Measurements from ENCODE around the gene GBP2.

Gene GBP2, protein sequence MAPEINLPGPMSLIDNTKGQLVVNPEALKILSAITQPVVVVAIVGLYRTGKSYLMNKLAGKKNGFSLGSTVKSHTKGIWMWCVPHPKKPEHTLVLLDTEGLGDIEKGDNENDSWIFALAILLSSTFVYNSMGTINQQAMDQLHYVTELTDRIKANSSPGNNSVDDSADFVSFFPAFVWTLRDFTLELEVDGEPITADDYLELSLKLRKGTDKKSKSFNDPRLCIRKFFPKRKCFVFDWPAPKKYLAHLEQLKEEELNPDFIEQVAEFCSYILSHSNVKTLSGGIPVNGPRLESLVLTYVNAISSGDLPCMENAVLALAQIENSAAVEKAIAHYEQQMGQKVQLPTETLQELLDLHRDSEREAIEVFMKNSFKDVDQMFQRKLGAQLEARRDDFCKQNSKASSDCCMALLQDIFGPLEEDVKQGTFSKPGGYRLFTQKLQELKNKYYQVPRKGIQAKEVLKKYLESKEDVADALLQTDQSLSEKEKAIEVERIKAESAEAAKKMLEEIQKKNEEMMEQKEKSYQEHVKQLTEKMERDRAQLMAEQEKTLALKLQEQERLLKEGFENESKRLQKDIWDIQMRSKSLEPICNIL

DNA sequence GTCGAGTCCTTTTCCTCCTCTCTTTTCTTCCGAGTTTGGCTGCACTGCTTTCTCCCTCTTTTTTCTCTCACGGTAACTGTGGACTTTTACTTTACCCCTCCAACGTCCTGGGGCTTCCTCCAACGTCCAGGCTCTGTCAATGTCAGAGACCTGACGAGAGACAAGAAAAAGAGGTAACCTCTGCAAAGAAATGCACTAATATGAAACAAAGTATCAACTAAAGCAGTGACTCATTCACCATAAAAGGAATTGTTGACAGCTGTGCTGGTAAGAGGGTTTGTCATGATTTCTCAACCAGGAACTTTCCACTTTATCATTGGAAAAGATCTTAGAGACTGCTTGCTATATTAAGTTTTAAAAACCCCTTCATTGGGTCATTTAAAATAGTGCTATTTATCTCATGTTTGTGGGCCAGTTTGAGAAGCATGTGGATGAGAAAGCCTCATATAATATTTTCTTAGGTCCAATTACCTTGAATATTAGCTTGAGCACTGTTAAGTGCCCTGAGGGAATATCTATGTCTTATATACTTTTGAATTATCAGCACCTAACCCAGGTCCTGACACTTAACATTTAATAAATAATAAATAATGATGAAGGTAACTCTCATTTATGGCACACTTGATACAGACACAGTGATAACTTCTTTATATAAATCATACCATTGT, at the start of gene GBP2:
Gene GBP2, minus strand, starts transcription at position 202 of the 668 bp plus-strand sequence. CDS start 4,148 bp downstream, outside the sequence.
- H3K36me3 ChIP-seq (ENCODE audit: control insufficient read depth, insufficient read depth, low read length) = no peaks in the 10 kb centered on the region
- no peaks in the 10 kb centered on the region for H3K27me3 ChIP-seq (ENCODE audit: control insufficient read depth, insufficient read depth, low read length)
- no peak within 1 kb of the TSS for H3K4me3 ChIP-seq (ENCODE audit: low read depth, low read length)
- H3K4me1 ChIP-seq (ENCODE audit: control insufficient read depth, insufficient read depth, low read length) = no peaks in the 10 kb centered on the region
- H3K9me3 ChIP-seq (ENCODE audit: control insufficient read depth, insufficient read depth, low read length) = no peaks in the 10 kb centered on the region
- H3K9ac ChIP-seq (ENCODE audit: low read depth, low read length) = no peak within 1 kb of the TSS

DNA sequence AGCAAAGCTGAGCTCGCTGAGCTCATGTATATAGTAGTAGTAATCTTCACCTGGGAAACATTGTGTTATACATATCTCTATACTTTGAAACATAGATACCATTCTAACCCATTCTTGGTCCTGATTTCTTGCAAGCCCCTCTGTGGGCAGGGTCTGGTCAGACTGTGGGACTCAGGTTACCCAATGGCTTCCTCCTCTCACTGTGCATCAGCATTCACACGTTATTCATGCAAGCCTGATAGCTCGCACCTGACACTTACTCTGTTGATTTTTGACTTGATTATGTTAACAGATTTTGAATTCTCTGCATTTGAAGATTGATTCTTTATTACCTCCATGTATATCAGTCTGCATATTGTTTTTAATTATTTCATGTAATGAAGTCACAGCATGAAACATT, 48.6 kb upstream of the GBP2 start:
- no peaks in the 10 kb centered on the region for H3K4me1 ChIP-seq (ENCODE audit: control insufficient read depth, insufficient read depth, low read length)
- H3K9me3 ChIP-seq (ENCODE audit: control insufficient read depth, insufficient read depth, low read length) = no peaks in the 10 kb centered on the region
- no peak overlapping the region for H3K9ac ChIP-seq (ENCODE audit: low read depth, low read length)
- H3K27me3 ChIP-seq (ENCODE audit: control insufficient read depth, insufficient read depth, low read length) = no peaks in the 10 kb centered on the region
- no peak overlapping the region for H3K4me3 ChIP-seq (ENCODE audit: low read depth, low read length)
- no peaks in the 10 kb centered on the region for H3K36me3 ChIP-seq (ENCODE audit: control insufficient read depth, insufficient read depth, low read length)

DNA sequence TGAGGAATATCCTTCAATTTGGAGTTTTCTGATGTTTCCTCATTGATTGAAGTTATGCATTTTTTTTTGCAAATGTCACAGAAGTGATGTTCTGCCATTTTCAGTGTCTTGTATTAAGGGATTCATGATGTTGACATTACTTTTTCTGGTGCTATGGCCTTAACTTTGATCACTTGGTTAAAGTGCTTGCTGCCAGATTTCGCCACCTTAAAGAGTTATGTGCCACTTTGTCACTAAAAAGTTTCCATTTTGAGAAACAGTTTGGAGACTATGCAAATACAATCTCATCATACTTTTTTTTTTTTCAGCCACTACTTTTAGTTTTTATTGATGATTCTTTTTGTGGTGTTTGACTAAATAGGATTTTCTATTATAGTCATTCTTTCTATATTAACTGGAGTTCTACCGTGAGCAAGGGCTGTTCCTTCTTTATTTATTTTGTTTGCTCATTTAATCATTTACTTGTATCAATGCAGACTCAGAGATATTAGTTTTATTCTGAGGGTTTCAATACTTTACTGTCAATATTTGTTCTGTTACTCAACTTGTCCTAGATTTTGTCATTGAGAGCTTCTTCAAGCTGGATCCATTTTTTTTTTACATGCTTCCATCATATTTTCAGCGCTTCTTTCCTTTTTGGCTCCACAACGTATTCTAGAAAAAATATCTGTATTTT, 46.7 kb upstream of the GBP2 start:
- H3K4me3 ChIP-seq (ENCODE audit: low read depth, low read length) = no peak overlapping the region
- H3K9me3 ChIP-seq (ENCODE audit: control insufficient read depth, insufficient read depth, low read length) = no peaks in the 10 kb centered on the region
- H3K36me3 ChIP-seq (ENCODE audit: control insufficient read depth, insufficient read depth, low read length) = no peaks in the 10 kb centered on the region
- H3K4me1 ChIP-seq (ENCODE audit: control insufficient read depth, insufficient read depth, low read length) = no peaks in the 10 kb centered on the region
- no peak overlapping the region for H3K9ac ChIP-seq (ENCODE audit: low read depth, low read length)
- no peaks in the 10 kb centered on the region for H3K27me3 ChIP-seq (ENCODE audit: control insufficient read depth, insufficient read depth, low read length)

DNA sequence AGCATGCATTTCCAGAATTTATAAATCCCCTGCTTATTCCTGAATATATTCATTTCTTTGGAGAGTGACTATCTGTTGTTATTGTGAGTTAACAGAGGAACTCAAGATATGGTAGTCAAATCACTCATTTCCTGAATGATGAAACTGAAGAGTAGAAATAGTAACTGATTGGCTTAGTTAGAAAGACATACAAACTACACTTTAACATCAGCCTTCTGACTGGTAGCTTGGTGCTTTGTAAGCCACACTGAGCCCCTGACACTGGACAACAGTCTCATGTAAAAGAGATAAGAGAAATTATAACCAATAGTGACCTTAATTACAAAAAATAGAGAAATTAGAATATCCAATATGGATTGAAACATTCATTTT, 45.1 kb upstream of the GBP2 start:
- Histone ChIP-seq H3K4me1 (ENCODE audit: control insufficient read depth, insufficient read depth, low read length) (no peaks in the 10 kb centered on the region), H3K27me3 (ENCODE audit: control insufficient read depth, insufficient read depth, low read length) (no peaks in the 10 kb centered on the region), H3K9me3 (ENCODE audit: control insufficient read depth, insufficient read depth, low read length) (no peaks in the 10 kb centered on the region), H3K36me3 (ENCODE audit: control insufficient read depth, insufficient read depth, low read length) (no peaks in the 10 kb centered on the region), H3K9ac (ENCODE audit: low read depth, low read length) (no peak overlapping the region), H3K4me3 (ENCODE audit: low read depth, low read length) (no peak overlapping the region)

DNA sequence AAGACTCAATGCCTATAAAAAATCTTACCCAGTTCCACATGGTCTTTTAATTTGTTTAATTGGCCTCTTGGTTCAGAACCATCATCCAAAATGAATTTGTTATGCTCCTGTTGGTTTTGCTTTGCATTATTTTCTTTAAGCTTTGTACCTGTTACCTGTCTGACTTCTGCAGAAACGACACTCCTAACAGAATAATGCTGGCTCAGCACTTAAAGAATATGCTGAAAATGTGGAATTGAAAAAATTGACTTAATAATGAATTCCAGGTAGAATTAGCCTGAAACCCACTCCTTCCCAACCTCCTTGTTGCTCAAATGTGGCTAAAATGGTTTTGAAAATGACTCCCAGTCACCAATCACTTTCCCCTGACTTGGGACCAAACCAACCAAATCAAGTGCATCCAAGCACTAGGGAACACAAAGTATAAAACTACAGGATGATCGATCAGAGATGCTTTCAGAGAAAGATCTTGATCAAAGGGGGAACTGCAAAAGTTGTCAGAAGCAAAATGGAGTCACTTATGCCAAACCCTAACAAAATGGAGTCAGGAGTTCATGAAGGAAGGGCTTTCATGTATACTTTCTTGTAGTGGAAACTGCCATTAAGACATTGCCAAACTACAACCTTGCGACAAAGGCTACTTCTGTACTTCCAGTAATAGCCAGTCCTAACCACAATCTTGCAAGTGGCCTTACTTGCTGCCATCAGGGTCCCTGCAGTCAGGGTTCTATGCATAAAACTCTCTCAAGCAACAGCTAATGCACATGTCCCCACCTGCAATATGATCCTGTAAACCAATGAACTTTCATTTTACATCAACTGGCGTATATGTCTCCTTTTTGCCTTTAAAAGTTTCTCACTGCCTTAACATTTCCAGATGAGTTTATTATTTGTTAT, 44.5 kb upstream of the GBP2 start:
- Histone ChIP-seq H3K36me3 (ENCODE audit: control insufficient read depth, insufficient read depth, low read length) (no peaks in the 10 kb centered on the region), H3K9me3 (ENCODE audit: control insufficient read depth, insufficient read depth, low read length) (no peaks in the 10 kb centered on the region), H3K9ac (ENCODE audit: low read depth, low read length) (no peak overlapping the region), H3K27me3 (ENCODE audit: control insufficient read depth, insufficient read depth, low read length) (no peaks in the 10 kb centered on the region), H3K4me3 (ENCODE audit: low read depth, low read length) (no peak overlapping the region), H3K4me1 (ENCODE audit: control insufficient read depth, insufficient read depth, low read length) (no peaks in the 10 kb centered on the region)

DNA sequence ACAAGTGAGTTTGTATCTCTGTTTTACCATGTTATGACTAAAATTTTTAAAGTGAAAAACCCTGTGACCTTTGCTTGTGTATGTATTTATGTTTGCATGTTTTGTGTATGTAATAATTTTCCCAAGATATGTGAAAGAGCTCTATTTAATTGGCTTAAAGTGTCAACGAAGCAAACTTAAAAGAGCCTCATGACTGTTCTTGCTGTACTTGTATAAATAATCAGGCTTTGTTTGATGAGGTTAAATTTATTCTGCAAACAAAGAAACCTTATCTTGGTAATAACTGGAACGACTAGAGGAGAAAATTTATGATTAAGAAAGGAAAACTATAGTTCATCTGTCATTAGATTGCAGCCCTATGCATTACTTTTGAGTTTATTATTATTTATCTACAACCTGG, 43.3 kb upstream of the GBP2 start:
- no peaks in the 10 kb centered on the region for H3K9me3 ChIP-seq (ENCODE audit: control insufficient read depth, insufficient read depth, low read length)
- H3K36me3 ChIP-seq (ENCODE audit: control insufficient read depth, insufficient read depth, low read length) = no peaks in the 10 kb centered on the region
- no peak overlapping the region for H3K9ac ChIP-seq (ENCODE audit: low read depth, low read length)
- H3K27me3 ChIP-seq (ENCODE audit: control insufficient read depth, insufficient read depth, low read length) = no peaks in the 10 kb centered on the region
- H3K4me3 ChIP-seq (ENCODE audit: low read depth, low read length) = no peak overlapping the region
- no peaks in the 10 kb centered on the region for H3K4me1 ChIP-seq (ENCODE audit: control insufficient read depth, insufficient read depth, low read length)

DNA sequence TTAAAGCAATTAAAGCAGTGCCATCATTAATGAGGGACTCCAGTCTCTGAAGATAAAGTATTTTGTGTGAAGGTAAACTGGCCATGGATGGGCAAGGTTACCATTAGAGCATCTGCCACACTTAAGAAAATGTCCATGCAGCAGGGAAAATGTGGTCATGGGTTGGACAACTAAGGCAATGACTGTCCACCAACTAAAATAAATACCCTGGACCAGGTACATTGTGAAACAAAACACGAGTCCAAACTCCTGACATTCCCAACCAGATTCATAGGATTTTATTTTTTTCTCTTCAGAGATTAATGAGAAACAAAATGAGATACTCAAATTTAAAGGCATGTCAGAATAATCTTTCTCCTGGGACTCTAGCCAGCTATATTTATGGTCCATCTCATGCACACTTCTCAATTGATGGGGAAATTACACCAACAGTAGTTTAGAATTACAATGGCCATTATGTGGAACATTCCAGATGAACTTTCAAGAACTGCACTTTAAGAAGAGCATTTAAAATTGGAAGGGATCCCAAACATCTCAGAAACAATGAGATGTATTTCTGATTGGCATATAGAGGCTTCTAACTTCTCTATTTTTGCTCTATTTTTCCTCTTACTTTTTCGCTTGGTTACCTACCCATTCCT, 41.8 kb upstream of the GBP2 start:
- no peaks in the 10 kb centered on the region for H3K36me3 ChIP-seq (ENCODE audit: control insufficient read depth, insufficient read depth, low read length)
- no peaks in the 10 kb centered on the region for H3K9me3 ChIP-seq (ENCODE audit: control insufficient read depth, insufficient read depth, low read length)

DNA sequence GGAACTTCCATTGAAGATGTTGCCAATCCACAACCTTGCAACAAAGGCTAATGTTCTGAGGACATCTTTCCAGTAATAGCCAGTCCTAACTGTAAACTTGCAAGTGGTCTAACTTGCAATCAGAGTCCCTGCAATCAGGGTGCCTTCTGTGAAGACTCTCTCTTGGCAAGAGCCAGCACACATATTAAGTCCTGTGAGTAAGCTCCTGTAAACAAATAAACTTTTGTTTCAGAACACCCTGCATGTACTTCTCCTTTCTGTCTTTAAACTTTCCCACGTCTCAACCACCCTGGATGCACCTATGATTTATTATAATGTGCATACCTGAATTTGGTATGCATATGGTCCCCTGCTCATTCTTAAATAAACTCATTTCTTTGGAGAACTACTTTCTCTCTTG, 40.8 kb upstream of the GBP2 start:
- Histone ChIP-seq H3K9me3 (ENCODE audit: control insufficient read depth, insufficient read depth, low read length) (no peaks in the 10 kb centered on the region), H3K27me3 (ENCODE audit: control insufficient read depth, insufficient read depth, low read length) (no peaks in the 10 kb centered on the region), H3K4me3 (ENCODE audit: low read depth, low read length) (no peak overlapping the region), H3K4me1 (ENCODE audit: control insufficient read depth, insufficient read depth, low read length) (no peaks in the 10 kb centered on the region), H3K36me3 (ENCODE audit: control insufficient read depth, insufficient read depth, low read length) (no peaks in the 10 kb centered on the region), H3K9ac (ENCODE audit: low read depth, low read length) (no peak overlapping the region)

More for the DNA sequence above, 41.8 kb upstream of the GBP2 start:
- H3K4me1 ChIP-seq (ENCODE audit: control insufficient read depth, insufficient read depth, low read length) = no peaks in the 10 kb centered on the region
- no peaks in the 10 kb centered on the region for H3K27me3 ChIP-seq (ENCODE audit: control insufficient read depth, insufficient read depth, low read length)
- H3K9ac ChIP-seq (ENCODE audit: low read depth, low read length) = no peak overlapping the region
- H3K4me3 ChIP-seq (ENCODE audit: low read depth, low read length) = no peak overlapping the region

DNA sequence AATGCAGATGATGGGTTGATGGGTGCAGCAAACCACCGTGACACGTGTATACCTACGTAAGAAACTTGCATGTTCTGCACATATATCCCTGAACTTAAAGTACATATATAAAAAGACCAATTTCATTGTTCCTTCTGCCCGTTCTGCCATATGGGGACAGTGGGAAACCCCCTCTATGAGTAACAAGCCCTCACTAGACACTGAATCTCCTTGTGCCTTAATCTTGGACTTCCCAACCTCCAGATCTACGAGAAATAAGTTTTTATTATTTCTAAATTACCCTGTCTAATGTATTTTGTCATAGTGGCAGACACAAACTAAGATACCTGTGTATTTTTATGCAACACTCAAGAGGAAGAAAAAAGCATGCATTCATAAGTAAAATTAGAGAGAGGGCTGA, 39.9 kb upstream of the GBP2 start:
- Histone ChIP-seq H3K4me1 (ENCODE audit: control insufficient read depth, insufficient read depth, low read length) (no peaks in the 10 kb centered on the region), H3K9ac (ENCODE audit: low read depth, low read length) (no peak overlapping the region), H3K36me3 (ENCODE audit: control insufficient read depth, insufficient read depth, low read length) (no peaks in the 10 kb centered on the region), H3K9me3 (ENCODE audit: control insufficient read depth, insufficient read depth, low read length) (no peaks in the 10 kb centered on the region), H3K4me3 (ENCODE audit: low read depth, low read length) (no peak overlapping the region), H3K27me3 (ENCODE audit: control insufficient read depth, insufficient read depth, low read length) (no peaks in the 10 kb centered on the region)

DNA sequence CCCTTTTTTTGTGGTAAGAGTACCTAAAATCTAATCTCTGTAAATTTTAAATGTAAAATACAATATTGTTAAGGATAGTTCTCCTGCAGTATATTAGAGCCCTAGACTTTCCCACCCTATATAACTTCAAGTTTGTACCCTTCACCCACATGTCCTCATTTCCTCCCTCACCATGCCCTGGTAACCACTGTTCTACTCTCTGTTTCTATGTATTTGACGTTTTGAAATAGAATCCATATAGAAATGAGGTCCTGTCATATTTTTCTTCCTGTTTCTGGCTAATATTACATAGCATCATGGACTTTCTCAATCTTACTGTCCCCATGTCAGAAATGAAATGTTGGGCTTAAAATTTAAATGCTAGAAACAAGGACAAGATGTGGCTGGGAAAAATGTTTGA, 25.1 kb upstream of the GBP2 start:
- Histone ChIP-seq H3K36me3 (ENCODE audit: control insufficient read depth, insufficient read depth, low read length) (no peaks in the 10 kb centered on the region), H3K27me3 (ENCODE audit: control insufficient read depth, insufficient read depth, low read length) (no peaks in the 10 kb centered on the region), H3K9ac (ENCODE audit: low read depth, low read length) (no peak overlapping the region), H3K9me3 (ENCODE audit: control insufficient read depth, insufficient read depth, low read length) (no peaks in the 10 kb centered on the region), H3K4me3 (ENCODE audit: low read depth, low read length) (no peak overlapping the region), H3K4me1 (ENCODE audit: control insufficient read depth, insufficient read depth, low read length) (no peaks in the 10 kb centered on the region)

DNA sequence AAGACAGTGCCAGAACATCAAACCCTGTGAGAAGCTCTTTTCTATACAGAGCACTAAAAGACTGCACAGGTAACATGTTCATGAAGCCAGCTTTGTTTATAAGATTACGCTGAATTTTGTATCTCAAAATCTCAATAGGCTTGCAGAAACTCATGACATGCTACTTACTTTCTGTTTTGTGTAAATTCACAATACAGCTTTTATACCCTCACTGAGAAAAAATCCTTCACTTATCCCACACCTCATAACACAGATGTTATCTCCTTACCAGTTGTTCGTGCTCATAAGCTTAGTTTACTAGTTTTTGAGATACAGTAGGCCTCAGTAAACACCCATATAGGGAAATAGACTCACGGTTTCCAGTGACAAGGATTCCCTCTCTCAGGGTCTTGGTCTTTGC, 24.1 kb upstream of the GBP2 start:
- H3K9ac ChIP-seq (ENCODE audit: low read depth, low read length) = no peak overlapping the region

More for the DNA sequence above, 24.1 kb upstream of the GBP2 start:
- no peak overlapping the region for H3K4me3 ChIP-seq (ENCODE audit: low read depth, low read length)
- no peaks in the 10 kb centered on the region for H3K4me1 ChIP-seq (ENCODE audit: control insufficient read depth, insufficient read depth, low read length)
- no peaks in the 10 kb centered on the region for H3K9me3 ChIP-seq (ENCODE audit: control insufficient read depth, insufficient read depth, low read length)
- no peaks in the 10 kb centered on the region for H3K36me3 ChIP-seq (ENCODE audit: control insufficient read depth, insufficient read depth, low read length)
- no peaks in the 10 kb centered on the region for H3K27me3 ChIP-seq (ENCODE audit: control insufficient read depth, insufficient read depth, low read length)
